Measurements from ENCODE around the gene LRRC73.

LRRC73 gene

GRCh38 chr6:43515808-43516207 lies 5.7 kb upstream of the LRRC73 start:
- no peak for TF ChIP-seq CTCF (IDR thresholded peaks at IDR 0.05; ENCODE audit: low read depth, low read length)
- Histone ChIP-seq H3K9me3 (ENCODE audit: severe bottlenecking) (no peaks in the 10 kb centered on the region), H3K27me3 (ENCODE audit: insufficient read depth, low read depth, severe bottlenecking) (no peaks in the 10 kb centered on the region), H3K36me3 (peaks cover 84% of the 10 kb centered on the region), H3K27ac (peak overlapping the region; percentile 87), H3K4me3 (ENCODE audit: low read depth, low read length) (peak overlapping the region; percentile 76)
- DNase-seq: no peak

GRCh38 chr6:43511824-43512415 lies 1.8 kb upstream of the LRRC73 start:
- peaks cover 53% of the 10 kb centered on the region for H3K36me3 ChIP-seq
- H3K4me3 ChIP-seq (ENCODE audit: low read depth, low read length): no peak overlapping the region
- no peak for TF ChIP-seq CTCF (IDR thresholded peaks at IDR 0.05; ENCODE audit: low read depth, low read length)
- H3K27ac ChIP-seq: no peak overlapping the region
- peaks cover 12% of the 10 kb centered on the region for H3K27me3 ChIP-seq (ENCODE audit: insufficient read depth, low read depth, severe bottlenecking)
- DNase-seq: no peak
- no peaks in the 10 kb centered on the region for H3K9me3 ChIP-seq (ENCODE audit: severe bottlenecking)

- Histone ChIP-seq H3K36me3 (peaks cover 58% of the 10 kb centered on the region), H3K9me3 (ENCODE audit: severe bottlenecking) (no peaks in the 10 kb centered on the region), H3K27me3 (ENCODE audit: insufficient read depth, low read depth, severe bottlenecking) (peaks cover 12% of the 10 kb centered on the region), H3K4me3 (ENCODE audit: low read depth, low read length) (no peak overlapping the region), H3K27ac (no peak overlapping the region)
- no peak for TF ChIP-seq CTCF (IDR thresholded peaks at IDR 0.05; ENCODE audit: low read depth, low read length)
- no peak for DNase-seq
Observed at GRCh38 chr6:43510827-43511163, 649 bp upstream of the LRRC73 start.

- H3K4me3 ChIP-seq (ENCODE audit: low read depth, low read length): peak overlapping the region; percentile 53
- peaks cover 56% of the 10 kb centered on the region for H3K36me3 ChIP-seq
- TF ChIP-seq CTCF (IDR thresholded peaks at IDR 0.05; ENCODE audit: low read depth, low read length): peak; percentile 16; the same call in 1 of the 2 replicates
- peaks cover 12% of the 10 kb centered on the region for H3K27me3 ChIP-seq (ENCODE audit: insufficient read depth, low read depth, severe bottlenecking)
- DNase-seq: no peak
- no peaks in the 10 kb centered on the region for H3K9me3 ChIP-seq (ENCODE audit: severe bottlenecking)
- no peak overlapping the region for H3K27ac ChIP-seq
Observed at GRCh38 chr6:43509142-43509983, 783 bp downstream of the LRRC73 start.

GRCh38 chr6:43508481-43509141 lies 1.5 kb downstream of the LRRC73 start:
- no peak for DNase-seq
- Histone ChIP-seq H3K9me3 (ENCODE audit: severe bottlenecking) (no peaks in the 10 kb centered on the region), H3K36me3 (peaks cover 54% of the 10 kb centered on the region), H3K27me3 (ENCODE audit: insufficient read depth, low read depth, severe bottlenecking) (peaks cover 12% of the 10 kb centered on the region), H3K27ac (no peak overlapping the region), H3K4me3 (ENCODE audit: low read depth, low read length) (no peak overlapping the region)
- 0 out of 2 replicates have a peak, but pooled peaks have one; percentile 3 for TF ChIP-seq CTCF (IDR thresholded peaks at IDR 0.05; ENCODE audit: low read depth, low read length)
